Regular cardiac myocyte (primary cell): ENCODE measurements around the gene SRP54. TPM values are rescaled to one million over a fixed set of nuclear protein-coding genes. Genes with fewer than 3 reads are reported as not detected.

ENCODE experiments used
- total RNA-seq: library from RNA; depleted of rRNA; stranded (reverse); fragments of >200 nt; gene quantifications from 2 replicates; pipeline ENCODE4 v1.2.3, GENCODE V29; 2014

The SRP54 gene
- 111 and 112 TPM in 2 replicates for total RNA-seq

DNA sequence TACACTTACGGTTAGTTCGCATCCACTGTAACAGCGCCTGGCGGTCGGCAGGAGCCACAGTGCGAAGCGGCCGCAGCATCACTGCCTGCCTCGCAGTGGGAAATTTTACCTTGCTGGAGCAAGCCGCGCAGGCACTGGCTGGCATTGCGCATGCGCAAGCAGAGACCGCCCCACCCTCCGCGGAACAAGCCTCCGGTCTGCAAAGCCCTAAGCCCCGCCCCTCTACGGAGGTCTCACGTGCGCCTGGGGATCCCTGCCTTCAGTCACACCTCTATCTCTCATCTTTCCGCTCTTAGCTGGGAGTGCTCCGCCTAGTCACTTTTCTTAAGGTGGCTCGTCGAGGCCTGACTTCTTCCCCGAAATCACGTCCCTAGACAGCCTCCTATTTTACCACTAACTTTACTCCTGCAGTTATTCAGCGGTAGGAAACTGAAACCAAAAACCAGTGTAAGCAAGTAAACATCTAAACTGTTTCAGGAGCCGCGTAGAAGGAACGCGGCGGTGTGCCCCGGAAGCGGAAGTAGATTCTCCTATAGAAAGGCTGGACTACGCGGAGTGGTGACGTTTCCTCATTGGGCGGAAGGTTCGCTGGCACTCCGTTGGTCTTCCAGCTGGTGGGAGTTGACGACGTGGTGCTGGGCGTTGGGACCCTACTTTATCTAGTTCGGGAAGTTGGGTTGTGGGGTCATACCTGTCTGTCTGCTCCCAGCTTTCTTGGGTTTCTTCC is at the start of gene SRP54:
Gene SRP54 (plus strand): TSS at position 572 of the 727 bp plus-strand sequence. CDS start 13,718 bp downstream, outside the sequence.

DNA sequence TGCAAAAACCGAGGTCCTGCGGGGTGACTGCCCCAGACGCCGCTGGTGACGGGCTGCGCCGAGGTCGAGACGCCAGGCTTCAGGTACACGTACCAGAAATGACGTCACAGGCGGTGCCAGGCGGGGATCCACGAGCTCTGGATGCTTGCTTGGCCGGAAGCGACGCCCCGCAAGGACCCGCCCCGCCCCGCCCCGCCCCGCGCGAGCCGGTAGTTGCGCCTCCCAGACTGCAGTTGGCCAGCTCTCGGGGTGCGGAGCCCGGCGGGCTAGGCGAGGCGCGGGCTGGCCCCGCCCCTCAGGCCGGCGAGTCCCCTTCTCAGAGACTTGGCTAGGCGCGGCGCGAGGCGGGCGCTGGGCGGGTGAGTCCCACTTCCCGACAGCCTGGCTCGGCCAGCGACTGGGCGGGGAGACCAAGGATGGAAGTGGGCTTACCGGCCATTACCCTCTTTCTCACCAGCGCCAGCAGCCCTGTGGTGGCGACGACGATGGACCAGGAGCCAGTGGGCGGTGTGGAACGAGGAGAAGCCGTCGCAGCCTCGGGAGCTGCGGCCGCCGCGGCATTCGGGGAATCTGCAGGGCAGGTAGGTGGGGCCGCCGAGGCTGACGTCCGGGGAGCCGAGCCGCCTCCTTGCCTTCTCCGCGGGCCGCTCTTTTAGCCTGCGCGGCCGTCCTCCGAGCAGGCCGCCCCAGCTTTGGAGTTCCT is 63.4 kb downstream of the SRP54 start, which contains the start of gene FAM177A1:
Gene FAM177A1 (plus strand): TSS at position 225 of the 703 bp plus-strand sequence. CDS start 192 bp downstream, at position 417.

Other genes with a start within 250 kb of the SRP54 start
- 23.7 and 49.3 TPM in 2 replicates for gene BAZ1A, start 107.6 kb upstream of the SRP54 start, total RNA-seq
- 59.8 and 61.2 TPM in 2 replicates for gene FAM177A1, start 63.3 kb downstream of the SRP54 start, total RNA-seq
- 31.4 and 53.6 TPM in 2 replicates for gene PPP2R3C, start 139.0 kb downstream of the SRP54 start, total RNA-seq
- gene PRORP, start 139.6 kb downstream of the SRP54 start, total RNA-seq, result 24.7 and 29.9 TPM in 2 replicates